ENCODE measurements around the gene RAB35. TPM values are rescaled to one million over a fixed set of nuclear protein-coding genes. Genes with fewer than 3 reads are reported as not detected.
"Not testable (repeated sequence)": the region's sequence is repeated elsewhere in the genome, so short reads cannot be mapped to it uniquely, and the experiment has no call there.

Gene RAB35
- total RNA-seq, 1 donor from 2014 or later: 44.4 TPM

DNA sequence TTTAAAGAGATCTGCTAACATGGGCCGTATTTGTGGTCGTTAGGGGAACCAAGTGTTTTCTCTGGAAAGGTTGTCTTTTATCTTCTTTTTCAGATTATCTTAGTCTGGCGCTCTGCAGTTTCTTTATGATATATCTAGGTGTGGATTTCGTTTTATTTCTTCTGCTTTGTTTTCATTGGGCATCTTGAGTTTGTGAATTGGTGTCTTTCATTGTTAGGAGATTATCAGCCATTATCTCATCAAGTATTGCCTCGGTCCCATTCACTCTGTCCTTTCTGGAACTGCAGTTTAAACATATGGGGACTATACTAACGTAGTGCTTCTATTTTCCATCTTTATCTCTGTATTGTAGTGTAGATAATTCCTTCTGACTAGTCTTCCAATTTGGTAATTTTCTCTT is 67.1 kb downstream of the RAB35 start:
- no peaks in the 10 kb centered on the region for H3K36me3 Mint-ChIP-seq (ENCODE audit: low read depth)
- H3K4me1 Mint-ChIP-seq (ENCODE audit: low read depth): no peaks in the 10 kb centered on the region
- TF ChIP-seq, protein P1, sequence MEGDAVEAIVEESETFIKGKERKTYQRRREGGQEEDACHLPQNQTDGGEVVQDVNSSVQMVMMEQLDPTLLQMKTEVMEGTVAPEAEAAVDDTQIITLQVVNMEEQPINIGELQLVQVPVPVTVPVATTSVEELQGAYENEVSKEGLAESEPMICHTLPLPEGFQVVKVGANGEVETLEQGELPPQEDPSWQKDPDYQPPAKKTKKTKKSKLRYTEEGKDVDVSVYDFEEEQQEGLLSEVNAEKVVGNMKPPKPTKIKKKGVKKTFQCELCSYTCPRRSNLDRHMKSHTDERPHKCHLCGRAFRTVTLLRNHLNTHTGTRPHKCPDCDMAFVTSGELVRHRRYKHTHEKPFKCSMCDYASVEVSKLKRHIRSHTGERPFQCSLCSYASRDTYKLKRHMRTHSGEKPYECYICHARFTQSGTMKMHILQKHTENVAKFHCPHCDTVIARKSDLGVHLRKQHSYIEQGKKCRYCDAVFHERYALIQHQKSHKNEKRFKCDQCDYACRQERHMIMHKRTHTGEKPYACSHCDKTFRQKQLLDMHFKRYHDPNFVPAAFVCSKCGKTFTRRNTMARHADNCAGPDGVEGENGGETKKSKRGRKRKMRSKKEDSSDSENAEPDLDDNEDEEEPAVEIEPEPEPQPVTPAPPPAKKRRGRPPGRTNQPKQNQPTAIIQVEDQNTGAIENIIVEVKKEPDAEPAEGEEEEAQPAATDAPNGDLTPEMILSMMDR (IDR thresholded peaks at IDR 0.05): no peak
- H3K9me3 Mint-ChIP-seq (ENCODE audit: low read depth): peaks cover 3% of the 10 kb centered on the region
- no peak overlapping the region for H3K27ac Mint-ChIP-seq (ENCODE audit: unreplicated experiment)
- no peak for DNase-seq (ENCODE audit: low spot score)
- H3K27me3 Mint-ChIP-seq (ENCODE audit: low read depth): peaks cover 23% of the 10 kb centered on the region
- H3K4me3 Mint-ChIP-seq (ENCODE audit: unreplicated experiment): no peak overlapping the region

DNA sequence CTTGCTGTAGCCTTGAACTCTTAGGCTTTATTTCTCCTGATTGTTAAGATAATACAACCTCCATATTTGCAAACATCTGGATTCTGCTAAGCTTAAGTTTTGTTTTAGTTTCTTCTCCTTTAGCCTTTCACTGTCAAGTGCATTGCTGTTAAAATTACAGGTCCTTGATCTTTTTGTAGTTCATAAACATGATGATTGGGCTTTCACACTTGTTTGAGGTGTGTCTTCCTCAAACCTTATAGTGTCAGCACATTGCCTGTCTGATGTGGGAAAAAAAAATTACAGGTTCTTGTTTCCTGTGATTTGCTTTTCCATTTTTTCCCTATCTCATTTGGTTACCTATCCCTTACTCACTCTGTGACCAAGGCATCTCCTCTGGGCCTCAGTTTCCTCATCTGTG is 68.3 kb downstream of the RAB35 start:
- Mint-ChIP-seq H3K27ac (ENCODE audit: unreplicated experiment) (no peak overlapping the region), H3K9me3 (ENCODE audit: low read depth) (peaks cover 5% of the 10 kb centered on the region), H3K4me1 (ENCODE audit: low read depth) (no peaks in the 10 kb centered on the region), H3K36me3 (ENCODE audit: low read depth) (no peaks in the 10 kb centered on the region), H3K27me3 (ENCODE audit: low read depth) (peaks cover 23% of the 10 kb centered on the region), H3K4me3 (ENCODE audit: unreplicated experiment) (no peak overlapping the region)
- no peak for DNase-seq (ENCODE audit: low spot score)
- TF ChIP-seq, protein P1 (IDR thresholded peaks at IDR 0.05): no peak

DNA sequence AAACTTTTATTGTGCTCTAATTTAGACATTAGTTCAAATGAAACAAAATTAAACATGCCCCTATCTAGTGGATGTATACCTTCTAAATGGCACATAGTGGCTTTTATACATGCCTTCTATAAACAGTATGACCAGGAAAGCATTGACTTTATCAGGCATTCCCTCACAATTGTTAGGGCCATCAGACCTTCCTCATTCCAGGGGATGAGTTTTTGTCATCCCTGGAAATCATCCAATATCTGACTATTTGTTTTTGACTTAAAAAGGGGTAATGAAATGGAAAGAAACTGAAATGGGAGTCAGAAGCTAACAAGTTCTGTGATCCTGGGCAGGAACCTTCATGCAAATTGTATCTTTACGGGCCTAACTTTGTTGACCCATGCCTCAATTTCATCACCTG is 69.5 kb downstream of the RAB35 start:
- Mint-ChIP-seq H3K4me3 (ENCODE audit: unreplicated experiment) (no peak overlapping the region), H3K27ac (ENCODE audit: unreplicated experiment) (no peak overlapping the region), H3K36me3 (ENCODE audit: low read depth) (no peaks in the 10 kb centered on the region), H3K27me3 (ENCODE audit: low read depth) (peaks cover 19% of the 10 kb centered on the region), H3K4me1 (ENCODE audit: low read depth) (no peaks in the 10 kb centered on the region), H3K9me3 (ENCODE audit: low read depth) (peaks cover 3% of the 10 kb centered on the region)
- TF ChIP-seq, protein P1 (IDR thresholded peaks at IDR 0.05): no peak
- no peak for DNase-seq (ENCODE audit: low spot score)

DNA sequence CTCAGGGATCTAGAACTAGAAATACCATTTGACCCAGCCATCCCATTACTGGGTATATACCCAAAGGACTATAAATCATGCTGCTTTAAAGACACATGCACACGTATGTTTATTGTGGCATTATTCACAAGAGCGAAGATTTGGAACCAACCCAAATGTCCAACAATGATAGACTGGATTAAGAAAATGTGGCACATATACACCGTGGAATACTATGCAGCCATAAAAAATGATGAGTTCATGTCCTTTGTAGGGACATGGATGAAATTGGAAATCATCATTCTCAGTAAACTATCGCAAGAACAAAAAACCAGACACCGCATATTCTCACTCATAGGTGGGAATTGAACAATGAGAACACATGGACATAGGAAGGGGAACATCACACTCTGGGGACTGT is 71.2 kb downstream of the RAB35 start:
- H3K27me3 Mint-ChIP-seq (ENCODE audit: low read depth): peaks cover 24% of the 10 kb centered on the region
- not testable (repeated sequence) for H3K36me3 Mint-ChIP-seq (ENCODE audit: low read depth); H3K4me1 Mint-ChIP-seq (ENCODE audit: low read depth); H3K27ac Mint-ChIP-seq (ENCODE audit: unreplicated experiment); H3K4me3 Mint-ChIP-seq (ENCODE audit: unreplicated experiment); DNase-seq (ENCODE audit: low spot score); H3K9me3 Mint-ChIP-seq (ENCODE audit: low read depth)

Small RNAs within 50 kb of the gene (microRNA-seq; reads per million reads assigned to microRNA genes)
- 1.7 reads per million for gene MIR4498 (ENCODE audit: borderline number of aligned reads)

Other genes starting within 250 kb of the RAB35 start
- gene CIT, start 239.4 kb downstream of the RAB35 start, total RNA-seq: 7.3 to 10.6 TPM (median 9.9 TPM) in 3 replicates
- gene BICDL1, start 127.5 kb downstream of the RAB35 start, total RNA-seq: 0.12 to 0.45 TPM (median 0.26 TPM) in 3 replicates
- 92.3 to 137 TPM (median 97.5 TPM) in 3 replicates for gene GCN1, start 78.0 kb upstream of the RAB35 start, total RNA-seq
- 1,691 to 2,186 TPM (median 1,706 TPM) in 3 replicates for gene RPLP0, start 84.4 kb upstream of the RAB35 start, total RNA-seq
- 68.1 to 79.5 TPM (median 70.5 TPM) in 3 replicates for gene PXN, start 149.0 kb upstream of the RAB35 start, total RNA-seq
- 4,282 to 4,899 TPM (median 4,793 TPM) in 3 replicates for gene RNU4-2, start 175.2 kb upstream of the RAB35 start, total RNA-seq
- 1,613 to 1,880 TPM (median 1,738 TPM) in 3 replicates for gene RNU4-1, start 176.5 kb upstream of the RAB35 start, total RNA-seq
- 2.2 to 2.4 TPM (median 2.2 TPM) in 3 replicates for gene SIRT4, start 185.6 kb upstream of the RAB35 start, total RNA-seq
- gene PLA2G1B, start 211.0 kb upstream of the RAB35 start, total RNA-seq: 0.42 to 1.1 TPM in 2 of 3 replicates, not detected in the other